ENCODE data around the gene PNKP.
A peak's percentile ranks its signal among the peaks of the same experiment; 100 is the strongest.

Gene PNKP

DNA sequence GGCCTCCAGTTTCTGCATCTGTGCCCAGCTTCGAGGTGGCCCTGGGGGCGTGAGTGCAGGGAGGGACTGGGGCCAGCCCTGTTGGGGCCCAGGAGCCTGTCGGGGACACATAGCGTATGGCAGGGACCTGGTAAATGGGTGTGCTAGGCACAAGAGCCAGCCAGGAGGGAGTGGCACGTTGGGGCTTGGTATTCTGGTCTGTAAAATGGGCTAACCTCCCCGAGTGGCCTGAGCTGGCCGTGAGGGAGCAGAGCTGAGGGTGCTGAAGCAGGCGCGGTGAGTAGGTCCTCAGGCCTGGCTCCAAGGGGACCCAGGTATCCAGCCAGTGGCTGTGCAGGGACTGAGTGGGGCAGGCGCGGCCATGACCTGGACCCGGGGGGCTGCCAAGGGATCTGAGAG, 12.1 kb downstream of the PNKP start:
- Mint-ChIP-seq H3K4me3 (peak overlapping the region in 1 of 2 donors; percentile 31), H3K27ac (peak overlapping the region; percentile 87), H3K27me3 (no peaks in the 10 kb centered on the region), H3K9me3 (no peaks in the 10 kb centered on the region), H3K4me1 (peaks cover 24 to 43% of the 10 kb centered on the region in 2 donors), H3K36me3 (peaks cover 29 to 40% of the 10 kb centered on the region in 2 donors)
- no peak for DNase-seq
- ATAC-seq (replicated peaks), result no peak

DNA sequence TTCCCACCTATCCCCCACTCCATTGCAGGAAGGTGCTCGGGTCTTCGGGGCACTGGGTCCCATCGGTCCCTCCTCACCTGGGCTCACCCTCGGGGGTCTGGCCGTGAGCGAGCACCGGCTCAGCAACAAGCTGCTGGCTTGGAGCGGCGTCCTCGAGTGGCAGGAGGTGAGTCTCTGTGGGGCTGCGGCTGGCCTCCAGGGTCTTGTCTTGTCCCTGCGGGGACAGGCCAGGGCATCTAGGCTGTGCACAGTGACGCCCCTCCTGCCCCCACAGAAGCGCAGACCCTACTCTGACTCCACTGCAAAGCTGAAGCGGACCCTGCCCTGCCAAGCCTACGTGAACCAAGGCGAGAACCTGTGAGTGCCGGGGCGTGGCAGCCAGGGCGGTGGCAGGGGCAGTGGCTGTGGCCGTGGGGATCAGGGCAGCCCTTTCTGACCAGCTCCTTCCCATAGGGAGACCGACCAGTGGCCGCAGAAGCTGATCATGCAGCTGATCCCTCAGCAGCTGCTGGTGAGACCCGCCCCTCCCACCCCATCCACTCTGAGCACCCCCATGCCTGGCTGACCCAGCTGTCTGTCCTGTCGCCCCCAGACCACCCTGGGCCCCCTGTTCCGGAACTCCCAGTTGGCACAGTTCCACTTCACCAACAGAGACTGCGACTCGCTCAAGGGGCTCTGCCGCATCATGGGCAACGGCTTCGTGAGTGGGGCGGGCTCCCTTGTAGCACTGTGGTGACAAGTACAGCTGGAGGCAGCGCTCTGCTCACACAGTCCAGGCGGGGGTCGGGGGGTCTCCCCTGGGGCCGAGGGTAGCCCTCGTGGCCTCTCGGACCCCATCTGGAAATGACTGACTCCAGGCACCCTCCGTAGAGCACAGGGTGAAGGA, 12.8 kb downstream of the PNKP start:
- H3K9me3 Mint-ChIP-seq, result peaks cover 4 to 5% of the 10 kb centered on the region in 2 donors
- H3K27me3 Mint-ChIP-seq, result no peaks in the 10 kb centered on the region
- peaks cover 30 to 50% of the 10 kb centered on the region in 2 donors for H3K4me1 Mint-ChIP-seq
- H3K27ac Mint-ChIP-seq, result peak overlapping the region; percentile 89
- peaks cover 29 to 43% of the 10 kb centered on the region in 2 donors for H3K36me3 Mint-ChIP-seq
- ATAC-seq (replicated peaks) (no peak), DNase-seq (no peak)
- H3K4me3 Mint-ChIP-seq, result peak overlapping the region in 1 of 2 donors; percentile 31

DNA sequence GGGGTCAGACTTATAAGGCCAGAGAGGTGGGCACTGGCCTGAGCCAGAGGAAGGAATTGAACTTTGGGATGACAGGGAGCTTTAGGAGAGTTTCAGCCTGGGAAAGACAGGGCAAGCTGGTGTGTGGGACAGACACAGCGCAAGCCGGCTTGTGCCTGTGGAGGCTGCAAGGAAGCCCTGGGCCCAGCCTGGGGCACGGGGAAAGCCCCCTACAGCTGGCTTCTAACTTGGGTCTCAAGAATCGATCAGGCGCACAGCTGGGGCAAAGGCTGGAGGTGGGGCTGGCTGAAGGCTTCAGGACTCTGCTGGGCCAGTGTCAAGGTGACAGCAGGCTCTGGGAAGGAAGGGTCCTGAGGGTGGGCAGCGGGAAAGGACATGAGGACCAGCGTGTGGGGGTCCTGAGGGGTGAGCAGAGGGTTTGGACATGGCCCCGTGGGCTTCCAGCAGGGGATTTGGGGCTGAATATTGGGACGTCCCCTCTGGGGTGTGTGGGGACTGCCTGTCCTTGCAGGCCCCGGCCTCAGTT, 13.5 kb downstream of the PNKP start:
- peaks cover 34 to 53% of the 10 kb centered on the region in 2 donors for H3K4me1 Mint-ChIP-seq
- peaks cover 7 to 9% of the 10 kb centered on the region in 2 donors for H3K9me3 Mint-ChIP-seq
- H3K36me3 Mint-ChIP-seq, result peaks cover 30 to 45% of the 10 kb centered on the region in 2 donors
- H3K4me3 Mint-ChIP-seq, result peak overlapping the region in 1 of 2 donors; percentile 25
- H3K27me3 Mint-ChIP-seq, result no peaks in the 10 kb centered on the region
- ATAC-seq (replicated peaks) (no peak), DNase-seq (no peak)
- peak overlapping the region; percentile 89 for H3K27ac Mint-ChIP-seq

DNA sequence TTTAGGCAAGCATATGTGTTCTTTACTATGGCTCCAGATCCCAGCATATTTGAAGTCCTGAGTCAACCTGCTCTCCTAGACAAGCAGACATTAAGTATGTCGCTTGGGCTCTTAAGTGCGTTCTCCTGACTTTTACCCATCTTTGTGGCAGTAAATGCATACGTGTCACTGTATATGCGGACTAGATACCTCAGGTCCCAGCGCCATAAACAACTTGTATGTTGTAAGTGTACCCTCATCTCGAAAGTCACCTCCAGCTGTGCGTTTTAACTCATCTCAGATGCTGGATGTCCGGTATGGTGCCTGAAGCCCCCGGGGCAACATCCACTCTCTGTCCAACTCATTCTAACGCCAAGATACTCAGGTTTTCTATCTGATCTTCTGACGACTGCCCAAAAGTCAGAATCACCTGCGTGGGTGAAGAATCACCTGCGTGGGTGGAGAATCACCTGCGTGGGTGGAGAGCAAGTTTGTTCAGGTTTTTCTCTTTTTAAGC, 14.7 kb downstream of the PNKP start:
- DNase-seq (no peak), ATAC-seq (replicated peaks) (no peak)
- Mint-ChIP-seq H3K4me3 (peak overlapping the region; percentile 81 to 84), H3K27me3 (no peaks in the 10 kb centered on the region), H3K9me3 (peaks cover 8 to 9% of the 10 kb centered on the region in 2 donors), H3K4me1 (peaks cover 39 to 61% of the 10 kb centered on the region in 2 donors), H3K36me3 (peaks cover 19 to 36% of the 10 kb centered on the region in 2 donors), H3K27ac (peak overlapping the region; percentile 37)

DNA sequence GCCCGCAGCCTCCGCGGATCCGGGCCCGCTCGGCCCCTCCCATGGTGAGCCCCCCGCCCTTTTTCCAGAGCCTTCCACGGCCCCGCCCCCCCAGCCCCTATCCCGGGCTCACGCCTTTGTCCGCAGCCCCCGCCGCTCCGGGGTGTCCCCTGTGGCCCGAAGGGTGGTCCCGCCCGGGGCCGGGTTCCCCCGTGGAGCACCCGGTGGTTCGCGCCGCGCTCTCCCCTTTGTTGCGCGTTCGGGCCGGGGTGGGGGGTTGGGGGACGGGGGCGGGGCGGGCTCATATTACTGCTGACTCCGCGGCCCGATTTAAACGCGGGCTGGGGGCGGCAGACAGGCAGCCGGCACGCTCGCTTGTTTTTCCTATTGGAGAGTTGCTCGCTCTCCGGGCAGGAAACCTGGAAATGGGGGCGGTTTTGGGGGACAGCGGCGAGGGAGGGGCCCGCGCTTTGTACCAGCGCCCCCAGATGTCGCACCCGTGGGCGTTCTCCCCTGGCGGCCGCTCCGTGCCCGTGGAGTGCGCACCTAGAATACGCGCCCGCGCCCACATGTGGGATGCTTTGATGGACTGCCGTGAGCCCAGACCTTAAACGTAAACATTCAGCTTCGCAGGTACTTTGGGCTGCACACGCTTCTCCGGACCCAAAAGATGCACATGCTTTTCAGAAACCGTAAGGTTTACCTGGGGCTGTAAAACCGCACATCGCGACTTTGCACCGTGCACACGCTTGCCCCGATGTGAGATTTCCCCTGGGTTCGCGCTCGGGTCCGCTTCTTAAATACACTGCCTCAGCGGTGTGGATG, 15.7 kb downstream of the PNKP start:
- Mint-ChIP-seq H3K9me3 (peaks cover 8 to 9% of the 10 kb centered on the region in 2 donors), H3K27me3 (no peaks in the 10 kb centered on the region), H3K4me1 (peaks cover 41 to 61% of the 10 kb centered on the region in 2 donors), H3K36me3 (peaks cover 14 to 26% of the 10 kb centered on the region in 2 donors), H3K4me3 (peak overlapping the region; percentile 81 to 84), H3K27ac (peak overlapping the region; percentile 70)
- peak; percentile 9 to 17 for ATAC-seq (replicated peaks)
- no peak for DNase-seq

DNA sequence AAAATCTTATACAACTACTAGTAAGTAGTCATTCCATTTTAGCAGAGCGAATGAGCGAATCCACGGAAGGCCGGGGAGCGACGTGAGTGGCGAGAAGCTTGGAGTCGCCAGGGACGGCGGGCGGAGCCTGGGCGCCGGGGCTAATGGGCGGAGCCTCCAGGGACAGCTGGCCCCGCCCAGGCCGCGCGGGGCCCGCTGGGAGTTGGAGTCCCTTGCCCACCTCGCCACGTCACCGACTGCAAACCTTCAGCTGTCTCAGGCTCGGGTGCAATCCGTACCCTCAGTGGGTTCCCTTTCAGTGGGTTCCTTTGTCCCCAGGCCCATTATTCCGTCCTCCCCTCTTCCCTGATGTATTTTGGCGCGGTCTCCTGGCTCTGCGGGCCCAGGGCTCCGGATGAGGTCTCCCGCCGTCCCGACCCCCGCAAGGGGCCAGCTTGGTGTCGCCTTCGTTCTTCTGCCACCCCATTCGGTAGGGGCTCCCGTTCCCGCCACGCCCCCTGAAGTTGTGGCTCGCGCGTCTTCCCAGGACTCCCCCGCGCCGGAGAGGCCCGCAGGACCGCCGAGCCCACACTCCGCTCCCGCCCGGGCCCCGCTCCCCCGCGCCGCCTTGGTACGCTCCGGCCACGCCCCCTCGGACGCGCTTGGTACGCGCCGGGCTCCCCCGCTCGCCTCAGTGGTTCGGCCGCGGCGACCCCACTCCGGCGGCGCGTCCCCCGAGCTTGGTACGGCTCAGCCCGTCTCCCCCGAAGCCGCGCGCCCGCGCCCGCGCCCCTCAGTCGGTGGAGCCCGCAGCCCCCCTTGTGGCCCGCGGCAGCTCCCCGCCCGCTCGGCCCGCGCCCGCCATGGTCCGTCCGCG, 16.7 kb downstream of the PNKP start, which contains the start of gene PTOV1:
TSS of gene PTOV1 (plus strand) at position 673 of the 856 bp plus-strand sequence.
- H3K27ac Mint-ChIP-seq, result peak within 1 kb of the TSS; percentile 97
- no peaks in the 10 kb centered on the region for H3K27me3 Mint-ChIP-seq
- H3K4me1 Mint-ChIP-seq, result peaks cover 42 to 57% of the 10 kb centered on the region in 2 donors
- H3K4me3 Mint-ChIP-seq, result peak within 1 kb of the TSS; percentile 90 to 96
- H3K36me3 Mint-ChIP-seq, result peaks cover 11 to 18% of the 10 kb centered on the region in 2 donors
- peaks cover 8 to 9% of the 10 kb centered on the region in 2 donors for H3K9me3 Mint-ChIP-seq
- ATAC-seq (replicated peaks) (peak; percentile 84 to 89), DNase-seq (peak; percentile 86)

DNA sequence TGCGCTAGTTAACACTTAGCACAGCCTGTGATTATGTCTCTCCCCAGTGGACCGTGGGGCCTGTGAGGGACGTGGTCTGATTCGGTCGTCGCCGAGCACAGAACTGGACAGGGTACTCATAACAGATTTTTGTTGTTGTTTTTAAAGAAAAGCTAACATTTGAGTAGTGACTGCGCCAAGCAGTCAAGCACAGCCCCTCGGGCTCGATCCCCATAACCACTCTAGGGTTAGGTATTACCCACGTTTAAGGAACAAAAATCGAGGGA, 17.2 kb downstream of the PNKP start:
- Mint-ChIP-seq H3K9me3 (peaks cover 8 to 9% of the 10 kb centered on the region in 2 donors), H3K4me1 (peaks cover 38 to 55% of the 10 kb centered on the region in 2 donors), H3K4me3 (peak overlapping the region; percentile 90 to 96), H3K27ac (peak overlapping the region; percentile 97), H3K36me3 (peaks cover 7 to 13% of the 10 kb centered on the region in 2 donors), H3K27me3 (no peaks in the 10 kb centered on the region)
- ATAC-seq (replicated peaks) (peak in 1 of 2 donors; percentile 0), DNase-seq (no peak)

DNA sequence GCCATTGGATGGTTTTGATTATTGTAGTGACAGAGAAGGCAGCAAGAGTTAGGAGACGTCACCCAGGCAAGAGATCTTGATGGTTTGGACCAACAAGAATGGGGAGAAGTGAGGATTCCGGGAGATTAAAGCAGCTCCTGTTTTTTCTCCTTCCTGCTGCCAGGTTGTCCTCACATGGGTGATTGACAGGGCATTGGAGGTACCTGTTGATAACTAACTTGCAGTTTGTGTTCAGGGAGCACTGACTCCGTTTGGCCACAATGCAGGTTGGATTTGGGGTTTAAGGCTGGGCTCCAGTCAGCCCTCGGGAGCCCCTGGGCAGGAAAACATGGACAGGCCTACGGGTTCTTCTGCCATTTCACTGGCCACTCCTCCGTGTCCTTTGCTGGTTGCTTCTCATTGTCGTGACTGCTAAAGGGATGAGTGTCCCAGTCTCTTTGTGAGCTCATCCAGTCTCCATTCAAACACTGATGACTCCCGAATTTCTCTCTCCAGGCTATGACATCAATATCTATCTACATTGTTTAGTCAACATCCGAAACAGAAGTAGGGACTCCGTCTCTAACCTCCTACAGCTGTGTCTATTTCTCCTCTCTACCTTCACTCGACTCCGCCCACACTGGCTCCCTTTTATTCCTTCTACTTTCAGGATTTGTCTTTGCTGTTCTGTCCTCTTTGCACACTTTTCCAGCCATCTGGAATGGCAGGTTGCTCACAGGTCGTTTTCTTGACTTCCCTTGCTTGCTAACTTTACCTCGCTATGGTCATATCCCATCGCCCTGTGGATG, 17.7 kb downstream of the PNKP start:
- Mint-ChIP-seq H3K27me3 (no peaks in the 10 kb centered on the region), H3K4me3 (peak overlapping the region; percentile 90 to 96), H3K4me1 (peaks cover 40 to 56% of the 10 kb centered on the region in 2 donors), H3K27ac (peak overlapping the region; percentile 97), H3K9me3 (peaks cover 8 to 9% of the 10 kb centered on the region in 2 donors), H3K36me3 (peaks cover 7 to 12% of the 10 kb centered on the region in 2 donors)
- ATAC-seq (replicated peaks) (no peak), DNase-seq (no peak)

DNA sequence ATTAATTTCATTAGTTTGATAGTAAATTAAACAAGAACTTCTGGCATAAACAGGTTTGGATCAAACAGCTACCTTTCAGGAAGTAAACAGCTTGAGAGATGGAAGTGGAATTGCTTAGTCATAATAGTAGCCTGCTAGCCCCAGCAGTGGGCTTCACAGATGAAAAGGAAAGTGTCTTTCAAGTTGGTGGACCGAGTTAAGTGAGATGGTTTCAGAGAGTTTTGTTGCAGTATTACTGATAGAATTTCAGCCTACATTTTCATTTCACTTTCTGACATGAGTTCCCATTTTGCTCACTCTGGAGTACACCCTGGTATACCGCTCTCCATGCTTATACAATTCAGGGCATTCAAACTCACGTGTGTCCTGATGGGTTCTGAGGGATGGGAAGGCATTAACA, 18.4 kb downstream of the PNKP start:
- Mint-ChIP-seq H3K27ac (no peak overlapping the region), H3K4me3 (peak overlapping the region; percentile 14 to 68), H3K27me3 (no peaks in the 10 kb centered on the region), H3K9me3 (peaks cover 8 to 9% of the 10 kb centered on the region in 2 donors), H3K36me3 (peaks cover 7 to 12% of the 10 kb centered on the region in 2 donors), H3K4me1 (peaks cover 40 to 61% of the 10 kb centered on the region in 2 donors)
- DNase-seq (no peak), ATAC-seq (replicated peaks) (no peak)

DNA sequence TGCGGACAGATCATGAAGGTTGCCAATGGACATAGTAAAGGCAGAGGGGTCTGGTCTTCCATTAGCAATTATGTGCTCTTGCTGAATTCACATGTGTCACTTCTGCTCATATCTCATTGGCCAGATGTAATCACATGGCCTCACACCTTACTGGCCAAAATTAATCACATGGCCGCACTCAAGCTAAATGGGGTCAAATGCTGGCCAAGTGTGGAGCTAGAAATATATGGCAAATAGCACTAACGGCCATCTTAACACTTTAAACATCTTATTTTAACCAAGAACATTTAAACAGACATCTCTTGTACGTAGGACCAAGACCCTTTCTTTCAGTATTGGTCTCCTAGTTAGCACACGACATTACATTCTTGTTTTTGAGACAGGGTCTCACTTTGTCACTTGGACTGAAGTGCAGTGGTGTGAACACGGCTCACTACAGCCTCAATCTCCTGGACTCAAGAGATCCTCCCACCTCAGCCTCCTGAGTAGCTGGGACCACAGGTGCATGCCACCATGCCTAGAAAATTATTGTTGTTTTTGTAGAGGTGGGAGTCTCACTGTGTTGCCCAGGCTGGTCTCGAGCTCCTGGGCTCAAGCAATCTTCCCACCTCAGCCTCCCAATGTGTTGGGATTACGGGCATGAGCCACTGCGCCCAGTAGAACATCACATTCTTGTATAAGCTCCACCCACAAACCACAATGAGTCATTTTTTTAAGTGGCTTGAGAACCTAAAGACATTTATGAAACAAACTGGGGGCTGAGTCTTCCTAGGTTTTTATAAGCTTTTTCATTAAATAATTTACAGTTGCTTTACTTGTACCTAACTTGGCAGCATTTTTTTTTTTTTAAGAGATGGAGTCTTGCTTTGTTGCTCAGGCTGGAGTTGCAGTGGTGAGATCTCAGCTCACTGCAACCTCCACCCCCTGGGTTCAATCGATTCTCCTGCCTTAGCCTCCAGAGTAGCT, 19.4 kb downstream of the PNKP start:
- no peaks in the 10 kb centered on the region for H3K27me3 Mint-ChIP-seq

DNA sequence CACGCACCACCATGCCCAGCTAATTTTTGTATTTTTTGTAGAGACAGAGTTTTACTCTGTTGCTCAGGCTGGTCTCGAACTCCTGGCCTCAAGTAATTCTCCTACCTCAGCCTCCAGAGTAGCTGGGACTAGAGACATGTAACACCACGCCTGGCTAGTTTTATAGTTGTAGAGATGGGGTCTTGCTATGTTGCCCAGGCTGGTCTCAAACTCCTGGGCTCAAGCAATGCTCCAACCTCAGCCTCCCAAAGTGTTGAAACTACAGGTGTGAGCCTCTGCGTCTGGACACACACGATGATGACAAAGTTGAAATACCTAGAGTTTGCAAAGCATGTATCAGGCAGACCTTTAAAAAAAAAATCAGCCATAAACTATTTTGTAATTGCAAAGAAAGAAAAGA, 21.0 kb downstream of the PNKP start:
- H3K4me1 Mint-ChIP-seq, result peaks cover 32 to 55% of the 10 kb centered on the region in 2 donors
- no peak for ATAC-seq (replicated peaks)

More for the DNA sequence above, 19.4 kb downstream of the PNKP start:
- H3K36me3 Mint-ChIP-seq, result peaks cover 7 to 12% of the 10 kb centered on the region in 2 donors
- ATAC-seq (replicated peaks), result no peak
- H3K4me3 Mint-ChIP-seq, result no peak overlapping the region
- H3K9me3 Mint-ChIP-seq, result peaks cover 8 to 9% of the 10 kb centered on the region in 2 donors
- no peak for DNase-seq
- peak overlapping the region; percentile 20 for H3K27ac Mint-ChIP-seq
- peaks cover 40 to 61% of the 10 kb centered on the region in 2 donors for H3K4me1 Mint-ChIP-seq

DNA sequence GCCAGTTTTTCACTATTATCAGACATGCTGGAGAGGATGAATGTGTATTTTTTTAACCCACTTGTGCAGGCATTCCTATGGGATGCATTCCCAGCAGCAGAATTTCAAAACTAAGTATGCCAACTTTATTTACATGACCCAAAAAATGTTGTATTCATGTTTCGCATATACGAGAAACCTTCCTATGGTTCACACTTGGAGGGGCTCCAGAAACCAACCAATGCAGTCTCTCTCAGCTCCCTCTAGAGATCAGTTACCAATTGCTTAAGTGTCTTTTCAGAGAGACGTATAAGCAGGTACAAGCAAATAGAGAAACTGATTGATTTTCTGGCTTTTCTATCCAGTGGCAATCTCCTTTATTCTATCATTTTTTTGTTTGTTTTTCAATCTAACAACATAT, 22.0 kb downstream of the PNKP start:
- Mint-ChIP-seq H3K27me3 (no peaks in the 10 kb centered on the region), H3K4me1 (peaks cover 34 to 60% of the 10 kb centered on the region in 2 donors), H3K27ac (peak overlapping the region; percentile 31), H3K9me3 (peaks cover 9 to 10% of the 10 kb centered on the region in 2 donors), H3K4me3 (no peak overlapping the region), H3K36me3 (peaks cover 12 to 16% of the 10 kb centered on the region in 2 donors)
- DNase-seq (no peak), ATAC-seq (replicated peaks) (no peak)

More for the DNA sequence above, 21.0 kb downstream of the PNKP start:
- no peaks in the 10 kb centered on the region for H3K27me3 Mint-ChIP-seq
- H3K4me3 Mint-ChIP-seq, result no peak overlapping the region
- H3K36me3 Mint-ChIP-seq, result peaks cover 7 to 12% of the 10 kb centered on the region in 2 donors
- H3K27ac Mint-ChIP-seq, result no peak overlapping the region
- no peak for DNase-seq
- H3K9me3 Mint-ChIP-seq, result peaks cover 8 to 9% of the 10 kb centered on the region in 2 donors
